ENCODE results near the gene METTL14. TPM values are rescaled to one million over a fixed set of nuclear protein-coding genes. Genes with fewer than 3 reads are reported as not detected.

METTL14 gene
- polyA plus RNA-seq, 3 donors: 6.6 to 19.2 (median 8.2) TPM

GRCh38 chr4:118757761-118758251, 72.6 kb downstream of the METTL14 start:
- Histone ChIP-seq H3K4me2 (replicated peaks; ENCODE audit: extremely low read depth, low read length, poor library complexity, severe bottlenecking) (no peak overlapping the region), H3K4me3 (replicated peaks in 1 of 3; ENCODE audit: low read depth in 2 of 3, low read length in 3 of 3) (no peak overlapping the region), H3K9me3 (replicated peaks in 1 of 2; ENCODE audit: control insufficient read depth in 1 of 2, insufficient read depth in 1 of 2, low read length in 2 of 2) (no peaks in the 10 kb centered on the region), H4K20me1 (ENCODE audit: insufficient read depth, low read length) (no peaks in the 10 kb centered on the region), H3K9ac (ENCODE audit: insufficient read depth, low read length, poor library complexity, severe bottlenecking) (no peak overlapping the region), H3K4me1 (ENCODE audit: control insufficient read depth in 1 of 2, insufficient read depth in 2 of 2, low read length in 2 of 2) (no peaks in the 10 kb centered on the region), H3K36me3 (replicated peaks in 1 of 2; ENCODE audit: control insufficient read depth in 1 of 2, insufficient read depth in 2 of 2, low read length in 2 of 2) (peaks cover 52 to 93% of the 10 kb centered on the region in 2 donors), H2AFZ (ENCODE audit: insufficient read depth, low read depth, low read length, poor library complexity, severe bottlenecking) (no peak overlapping the region), H3K27me3 (ENCODE audit: control insufficient read depth in 2 of 2, insufficient read depth in 2 of 2, low read length in 2 of 2) (no peaks in the 10 kb centered on the region), H3K27ac (ENCODE audit: low read depth in 1 of 2, low read length in 2 of 2) (no peak overlapping the region), H3K79me2 (ENCODE audit: insufficient read depth, low read length) (no peaks in the 10 kb centered on the region)
- Mint-ChIP-seq H3K4me1 (peaks cover 6% of the 10 kb centered on the region), H3K27ac (no peak overlapping the region), H3K4me3 (no peak overlapping the region), H3K9me3 (no peaks in the 10 kb centered on the region), H3K27me3 (ENCODE audit: low read depth in 3 of 3) (no peaks in the 10 kb centered on the region), H3K36me3 (peaks cover 67 to 74% of the 10 kb centered on the region in 2 donors)
- no CpG with 5 or more reads among the region's 2 CpGs for WGBS (ENCODE audit: insufficient coverage)
- intact Hi-C loops (cut with micrococcal nuclease): no loop called here
- no peak for TF ChIP-seq CTCF (IDR thresholded peaks at IDR 0.05)
- DNase-seq: no peak

GRCh38 chr4:118758293-118758692, 73.1 kb downstream of the METTL14 start:
- intact Hi-C loops (cut with micrococcal nuclease): no loop called here
- Histone ChIP-seq H3K79me2 (ENCODE audit: insufficient read depth, low read length) (no peaks in the 10 kb centered on the region), H4K20me1 (ENCODE audit: insufficient read depth, low read length) (no peaks in the 10 kb centered on the region), H3K27ac (ENCODE audit: low read depth in 1 of 2, low read length in 2 of 2) (no peak overlapping the region), H3K4me1 (ENCODE audit: control insufficient read depth in 1 of 2, insufficient read depth in 2 of 2, low read length in 2 of 2) (no peaks in the 10 kb centered on the region), H3K36me3 (replicated peaks in 1 of 2; ENCODE audit: control insufficient read depth in 1 of 2, insufficient read depth in 2 of 2, low read length in 2 of 2) (peaks cover 49 to 93% of the 10 kb centered on the region in 2 donors), H3K4me2 (replicated peaks; ENCODE audit: extremely low read depth, low read length, poor library complexity, severe bottlenecking) (no peak overlapping the region), H3K9ac (ENCODE audit: insufficient read depth, low read length, poor library complexity, severe bottlenecking) (no peak overlapping the region), H3K27me3 (ENCODE audit: control insufficient read depth in 2 of 2, insufficient read depth in 2 of 2, low read length in 2 of 2) (no peaks in the 10 kb centered on the region), H2AFZ (ENCODE audit: insufficient read depth, low read depth, low read length, poor library complexity, severe bottlenecking) (no peak overlapping the region), H3K4me3 (replicated peaks in 1 of 3; ENCODE audit: low read depth in 2 of 3, low read length in 3 of 3) (no peak overlapping the region), H3K9me3 (replicated peaks in 1 of 2; ENCODE audit: control insufficient read depth in 1 of 2, insufficient read depth in 1 of 2, low read length in 2 of 2) (no peaks in the 10 kb centered on the region)
- Mint-ChIP-seq H3K27ac (no peak overlapping the region), H3K9me3 (no peaks in the 10 kb centered on the region), H3K4me3 (no peak overlapping the region), H3K4me1 (peaks cover 6% of the 10 kb centered on the region), H3K27me3 (ENCODE audit: low read depth in 3 of 3) (no peaks in the 10 kb centered on the region), H3K36me3 (peaks cover 70 to 76% of the 10 kb centered on the region in 2 donors)
- no CpG with 5 or more reads among the region's 5 CpGs for WGBS (ENCODE audit: insufficient coverage)
- TF ChIP-seq CTCF (IDR thresholded peaks at IDR 0.05): no peak
- no peak for DNase-seq
